GM19193 (cell line): Measurements from ENCODE around the gene STK10.

ENCODE experiments used
- POLR2A ChIP-seq: IDR thresholded peaks from 4 replicates; pipeline ENCODE4 v1.6.1; 2011; ENCODE audit not compliant: insufficient read depth, insufficient read length; ENCODE audit errors: extremely low read depth

Gene STK10

GRCh38 chr5:172079876-172080275 lies 108.1 kb downstream of the STK10 start:
- TF ChIP-seq POLR2A: no peak

GRCh38 chr5:172078726-172079345 lies 109.2 kb downstream of the STK10 start:
- TF ChIP-seq POLR2A: no peak

GRCh38 chr5:172077664-172078425 lies 110.2 kb downstream of the STK10 start:
- TF ChIP-seq POLR2A: no peak

GRCh38 chr5:172076761-172077244 lies 111.2 kb downstream of the STK10 start:
- TF ChIP-seq POLR2A: no peak

- TF ChIP-seq POLR2A: no peak
These were observed 112.4 kb downstream of the STK10 start for GRCh38 chr5:172075656-172076055.

GRCh38 chr5:172074896-172075295 lies 113.1 kb downstream of the STK10 start:
- no peak for TF ChIP-seq POLR2A

- TF ChIP-seq POLR2A: no peak
These were observed 116.6 kb downstream of the STK10 start for GRCh38 chr5:172071309-172071875.

GRCh38 chr5:172065431-172066065 lies 122.5 kb downstream of the STK10 start:
- no peak for TF ChIP-seq POLR2A

- TF ChIP-seq POLR2A: no peak
These were observed 123.3 kb downstream of the STK10 start for GRCh38 chr5:172064766-172065165.

GRCh38 chr5:172064358-172064757 lies 123.7 kb downstream of the STK10 start:
- TF ChIP-seq POLR2A: no peak

- no peak for TF ChIP-seq POLR2A
These were observed 124.4 kb downstream of the STK10 start for GRCh38 chr5:172063463-172064235.

- TF ChIP-seq POLR2A: no peak
These were observed 128.3 kb downstream of the STK10 start for GRCh38 chr5:172059661-172060100.

- TF ChIP-seq POLR2A: no peak
These were observed 129.9 kb downstream of the STK10 start for GRCh38 chr5:172058088-172058487.

GRCh38 chr5:172055996-172056395 lies 132.0 kb downstream of the STK10 start:
- no peak for TF ChIP-seq POLR2A
